Dedifferentiated amniotic fluid mesenchymal stem cell (primary cell): ENCODE data around the gene GGT1.
"Not testable (repeated sequence)": the region's sequence is repeated elsewhere in the genome, so short reads cannot be mapped to it uniquely, and the experiment has no call there.

Experiments used
- DNase-seq: peaks from one replicate; pipeline ENCODE4 v3.0.0-alpha.2; 2016; ENCODE audit errors: extremely low spot score

GGT1 gene

DNA sequence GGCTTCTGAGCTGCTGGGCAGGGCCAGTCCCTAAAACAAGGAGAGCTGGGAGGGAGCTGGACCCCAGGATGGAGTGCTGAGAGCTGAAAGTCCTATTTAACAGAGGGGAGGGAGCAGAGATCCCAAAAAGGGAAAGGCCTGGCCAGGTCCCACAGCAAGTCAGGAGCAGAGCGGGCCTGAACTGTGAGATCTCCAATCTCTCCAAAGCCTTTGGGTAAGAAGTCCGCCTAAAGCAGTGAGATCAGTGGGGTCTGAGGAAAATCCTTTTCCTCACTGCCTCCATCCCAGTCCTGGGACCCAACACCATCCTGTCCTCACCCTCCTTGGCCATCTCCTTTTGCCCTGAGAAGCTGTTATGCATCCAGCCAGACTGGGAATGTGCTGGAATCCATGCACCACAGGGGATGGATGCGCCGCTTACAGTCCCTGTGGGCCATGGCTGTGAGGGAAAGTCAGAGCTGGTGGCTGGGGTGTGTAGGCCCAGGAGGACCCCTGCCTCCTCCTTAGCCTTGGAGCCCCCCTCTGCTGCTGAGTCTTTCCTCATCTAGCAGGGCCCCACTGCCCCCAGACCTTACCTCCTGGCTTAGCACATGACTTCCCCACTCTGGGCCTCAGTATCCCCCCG is 18.7 kb upstream of the GGT1 start:
- DNase-seq, result no peak

DNA sequence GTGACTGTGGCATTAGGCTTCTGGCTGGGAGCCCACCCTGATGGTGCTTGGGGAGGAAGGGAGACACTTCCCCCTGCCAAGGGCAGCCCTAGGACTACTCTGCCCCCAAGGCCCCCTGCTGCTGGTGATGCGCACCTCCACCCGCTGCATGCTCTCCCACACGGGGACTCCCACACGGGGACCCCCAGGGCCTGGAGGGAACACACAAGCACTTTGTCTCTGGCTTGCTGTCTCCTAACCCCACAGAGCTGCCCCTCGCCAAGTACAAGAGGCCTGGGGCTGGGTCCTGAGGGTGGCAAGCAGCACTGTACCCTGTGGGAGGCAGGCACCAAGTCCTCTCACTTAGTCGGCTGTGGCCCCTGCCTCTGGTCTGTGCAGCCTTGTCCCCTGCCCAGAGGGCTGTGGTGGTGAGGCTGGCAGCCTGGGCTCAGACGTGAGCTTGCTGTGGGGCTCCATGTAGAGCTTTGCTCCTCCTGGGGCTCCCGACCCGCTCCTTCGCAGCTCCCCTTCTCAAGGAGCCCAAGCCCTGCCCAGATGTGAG is 18.1 kb upstream of the GGT1 start:
- DNase-seq, result no peak

- DNase-seq, result no peak
These were observed 17.5 kb upstream of the GGT1 start for GRCh38 chr22:24585461-24585860.

DNA sequence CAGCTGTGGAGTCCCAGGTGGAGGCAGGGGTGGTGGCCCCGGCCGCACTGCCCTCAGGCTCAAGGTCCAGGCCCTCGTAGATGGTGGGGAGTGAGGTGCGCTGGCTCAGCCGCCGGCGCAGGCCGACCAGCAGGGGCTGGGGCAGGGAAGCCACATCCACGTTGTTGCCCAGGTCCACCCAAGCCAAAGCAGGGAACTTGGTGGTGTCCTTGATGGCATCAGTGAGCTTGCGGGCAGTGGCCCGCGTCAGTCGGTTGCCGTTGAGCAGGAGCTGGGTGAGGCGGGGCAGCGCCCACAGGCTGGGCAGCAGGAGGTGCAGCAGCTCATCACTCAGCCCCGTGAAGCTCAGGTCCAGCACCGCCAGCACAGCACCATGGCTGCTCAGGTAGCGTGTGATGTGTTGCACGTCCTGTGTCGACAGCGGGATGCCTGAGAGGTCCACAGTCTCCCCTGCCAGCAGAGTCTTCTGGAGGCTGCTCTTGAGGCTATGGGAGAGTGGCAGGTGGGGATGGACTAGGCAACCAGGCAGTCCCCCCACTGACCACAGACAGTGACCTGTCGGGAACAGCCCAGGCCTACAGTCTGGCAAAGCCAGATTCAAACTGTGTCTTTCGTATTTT is 17.0 kb upstream of the GGT1 start:
- DNase-seq, result no peak

- DNase-seq, result no peak
These were observed 15.7 kb upstream of the GGT1 start for GRCh38 chr22:24587251-24587650.

DNA sequence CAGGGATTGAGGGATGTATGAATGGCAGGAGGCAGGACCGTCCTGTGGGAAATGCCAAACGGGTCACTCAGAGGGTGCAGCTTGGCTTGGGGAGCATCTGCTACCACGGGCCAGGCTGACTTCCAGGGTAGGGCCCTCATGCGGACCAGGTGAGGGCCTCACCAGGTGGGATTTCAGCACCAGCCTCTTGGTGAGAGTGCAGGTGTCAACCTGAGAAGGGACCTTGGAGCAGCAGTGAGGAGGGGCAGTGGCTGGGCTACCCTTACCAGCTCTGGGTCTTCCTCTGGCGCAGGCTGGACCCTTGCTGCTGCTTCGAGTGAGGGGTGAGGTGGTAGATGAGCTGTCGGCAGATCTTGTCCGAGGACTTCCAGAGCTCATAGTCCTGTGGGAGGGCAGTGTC is 15.0 kb upstream of the GGT1 start:
- no peak for DNase-seq

GRCh38 chr22:24588381-24588756 is 14.6 kb upstream of the GGT1 start:
- DNase-seq, result no peak

DNA sequence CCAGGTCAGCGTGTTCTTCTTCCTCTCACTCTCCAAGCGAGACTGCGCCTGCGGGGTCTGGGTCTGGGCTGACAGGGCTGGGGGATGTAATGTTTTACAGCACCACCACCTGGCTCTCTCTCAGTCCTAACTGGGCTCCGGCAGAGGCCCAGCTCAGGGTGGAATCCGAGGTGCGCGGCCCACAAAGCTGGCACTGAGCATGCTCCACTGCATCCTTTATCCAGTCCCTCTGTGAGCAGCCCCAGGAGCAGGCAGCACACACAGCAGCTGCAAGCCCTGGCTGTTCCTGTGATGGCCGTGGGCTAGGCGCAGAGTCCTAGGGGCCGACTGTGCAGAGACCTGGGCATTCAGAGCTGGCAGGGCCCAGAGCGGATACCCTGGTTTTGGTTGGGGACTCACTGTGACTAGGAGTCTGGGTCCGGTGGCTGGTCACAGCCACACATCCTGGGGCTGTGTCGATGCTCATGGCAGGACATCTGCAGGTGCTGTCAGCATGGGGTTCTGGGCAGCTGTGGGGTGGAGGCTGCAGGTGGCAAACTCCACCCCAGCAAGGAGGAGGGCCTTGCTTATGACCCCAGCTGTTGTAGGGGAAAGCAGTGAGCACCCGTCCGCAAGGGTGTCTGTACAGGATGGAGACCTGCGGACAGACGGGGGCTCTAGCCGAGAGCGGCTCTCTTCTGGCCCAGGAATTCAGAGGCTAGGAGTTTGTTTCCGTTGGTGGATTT is 14.1 kb upstream of the GGT1 start:
- DNase-seq, result no peak

DNA sequence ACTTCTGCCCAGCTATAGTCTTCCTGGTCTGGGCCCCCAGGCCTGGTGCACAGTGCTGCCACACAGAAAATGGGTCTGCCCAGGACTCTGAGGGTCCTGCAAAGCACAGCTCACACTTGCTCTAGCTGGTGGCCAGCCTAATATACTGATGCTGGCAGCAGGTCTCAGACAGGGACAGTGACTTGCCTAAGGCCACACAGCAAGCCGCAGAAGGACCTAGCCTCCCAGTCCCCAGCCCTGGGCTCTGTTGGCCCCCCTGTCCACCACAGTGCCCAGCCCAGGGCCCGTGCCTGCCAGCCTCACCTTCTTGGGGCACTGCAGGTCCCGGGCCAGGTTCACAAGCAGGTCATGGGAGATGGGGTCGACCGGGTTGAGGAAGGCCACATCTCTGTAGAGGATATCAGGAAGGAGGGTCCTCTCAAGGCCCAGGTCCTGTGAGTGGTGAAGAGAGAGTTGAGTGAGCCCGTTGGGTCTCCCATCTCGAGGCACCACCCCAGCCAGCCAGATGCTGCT is 13.4 kb upstream of the GGT1 start:
- DNase-seq, result no peak

GRCh38 chr22:24590596-24591173 is 12.3 kb upstream of the GGT1 start:
- DNase-seq, result no peak

- DNase-seq, result no peak
These were observed 11.6 kb upstream of the GGT1 start for GRCh38 chr22:24591286-24591830.

- no peak for DNase-seq
These were observed 10.7 kb upstream of the GGT1 start for GRCh38 chr22:24592058-24592850.

DNA sequence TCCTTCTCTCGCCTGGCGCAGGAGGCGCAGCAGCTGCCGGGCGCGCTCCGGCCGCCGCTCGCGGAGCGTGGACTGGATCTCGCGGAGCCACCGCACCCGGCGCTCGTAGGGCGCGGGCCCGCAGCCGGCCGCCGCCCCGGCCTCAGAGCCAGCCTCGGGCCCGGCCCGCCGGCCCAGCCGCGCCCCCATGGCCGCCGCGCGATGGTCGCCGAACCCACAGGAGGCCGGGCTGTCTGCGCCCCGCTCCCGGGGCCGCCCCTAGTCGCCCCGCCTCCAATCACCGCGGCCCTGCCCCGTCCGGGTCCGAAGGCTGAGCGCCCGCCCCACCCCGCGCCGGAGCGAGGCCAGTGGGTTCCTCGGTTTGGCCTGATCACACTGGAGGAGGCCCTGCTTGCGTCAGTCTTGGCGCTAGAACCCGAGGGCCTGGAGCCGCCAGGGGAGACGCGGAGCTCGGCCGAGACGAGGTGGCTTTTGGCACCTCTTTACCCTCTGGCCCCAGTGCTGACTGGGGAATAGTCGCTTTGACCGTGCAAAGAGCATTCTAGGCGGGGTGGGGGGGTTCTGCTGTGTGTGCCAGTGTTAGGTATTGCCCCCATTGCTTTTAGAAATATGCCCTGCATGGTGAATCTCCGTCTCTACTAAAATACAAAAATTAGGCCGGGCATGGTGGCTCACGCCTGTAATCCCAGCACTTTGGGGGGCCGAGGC is 10.0 kb upstream of the GGT1 start, which contains the start of gene LRRC75B:
LRRC75B (minus strand) TSS at position 223 of the 708 bp plus-strand sequence; CDS start at position 189, 34 bp downstream.
- peak; percentile 56 for DNase-seq

DNA sequence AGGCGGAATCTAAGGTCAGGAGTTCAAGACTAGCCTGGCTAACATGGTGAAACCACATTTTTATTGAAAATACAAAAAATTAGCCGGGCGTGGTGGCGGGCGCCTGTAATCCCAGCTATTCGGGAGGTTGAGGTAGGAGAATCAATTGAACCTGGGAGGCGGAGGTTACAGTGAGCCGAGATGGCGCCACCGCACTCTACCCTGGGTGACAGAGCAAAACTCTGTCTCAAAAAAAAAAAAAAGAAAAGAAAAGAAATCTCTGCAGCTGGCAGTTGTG is 9.5 kb upstream of the GGT1 start:
- DNase-seq, result not testable (repeated sequence)

GRCh38 chr22:24593836-24594568 is 9.0 kb upstream of the GGT1 start:
- DNase-seq, result no peak

GRCh38 chr22:24594569-24595120 is 8.3 kb upstream of the GGT1 start:
- DNase-seq, result no peak

DNA sequence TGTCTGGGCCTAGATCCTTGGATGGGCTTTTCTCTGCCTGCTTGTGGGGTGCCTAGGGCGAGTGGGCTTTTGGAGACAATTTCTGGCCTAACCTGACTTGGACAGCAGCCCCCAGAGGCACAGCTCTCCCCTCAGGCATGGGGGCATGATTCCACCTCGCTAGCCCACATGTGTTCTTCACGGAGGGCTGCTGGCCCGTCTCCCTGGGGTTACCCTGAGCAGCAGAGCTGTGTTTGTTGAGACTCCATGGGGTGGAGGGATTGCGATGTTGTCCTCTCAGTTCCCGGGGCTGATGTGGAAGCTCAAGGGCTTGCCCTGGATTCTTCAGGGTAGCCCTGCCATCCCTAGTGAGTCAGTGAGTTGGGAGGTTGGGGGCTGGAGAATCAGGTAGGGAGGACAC is 7.8 kb upstream of the GGT1 start:
- DNase-seq, result no peak

GRCh38 chr22:24595863-24596262 is 7.1 kb upstream of the GGT1 start:
- DNase-seq, result no peak

DNA sequence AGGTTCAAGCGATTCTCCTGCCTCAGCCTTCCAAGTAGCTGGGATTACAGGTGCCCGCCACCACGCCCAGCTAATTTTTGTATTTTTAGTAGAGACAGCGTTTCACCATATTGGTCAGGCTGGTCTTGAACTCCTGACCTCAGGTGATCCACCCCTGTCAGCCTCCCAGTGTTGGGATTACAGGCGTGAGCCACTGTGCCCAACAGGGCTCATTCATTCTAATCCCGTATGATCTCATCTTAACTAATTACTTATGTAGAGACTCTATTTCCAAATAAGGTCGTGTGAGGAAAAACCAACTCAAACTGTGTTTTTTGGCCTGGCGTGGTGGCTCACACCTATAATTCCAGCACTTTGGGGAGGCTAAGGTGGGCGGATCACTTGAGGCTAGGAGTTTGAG is 5.9 kb upstream of the GGT1 start:
- not testable (repeated sequence) for DNase-seq

GRCh38 chr22:24599514-24599913 is 3.5 kb upstream of the GGT1 start:
- DNase-seq, result no peak
